Kidney capillary endothelial cell (primary cell): ENCODE measurements around the gene TRAF3.

ENCODE experiments used
- DNase-seq: peaks from one replicate; pipeline ENCODE4 v3.0.0-alpha.2; 2018; ENCODE audit warnings: low spot score

TRAF3 gene

GRCh38 chr14:102957222-102957621 is 180.0 kb downstream of the TRAF3 start:
- no peak for DNase-seq

DNA sequence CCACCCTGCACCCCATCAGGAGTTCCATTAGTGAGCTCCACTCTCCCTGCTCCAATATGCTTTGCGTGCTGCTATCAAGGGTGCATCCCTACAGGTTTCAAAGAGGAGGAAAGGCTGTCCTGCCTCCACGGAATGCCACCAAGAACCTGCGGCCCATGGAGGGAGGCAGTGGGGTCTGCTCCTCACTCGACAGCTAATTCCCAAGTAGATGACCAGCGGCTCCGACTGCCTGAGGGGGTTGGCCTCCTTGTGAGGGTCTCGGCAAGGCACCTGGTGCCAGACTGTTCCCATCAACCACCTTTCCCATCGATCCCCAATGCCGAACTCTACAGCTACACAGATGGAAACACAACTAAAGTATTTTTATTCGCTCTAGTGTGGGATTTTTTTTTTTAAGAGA is 181.2 kb downstream of the TRAF3 start:
- DNase-seq = no peak
